ENCODE data around the gene CNFN.

CNFN gene

GRCh38 chr19:42394751-42395150 lies 4.7 kb upstream of the CNFN start:
- WGBS: 83% methylated on average over 8 of the region's 8 CpGs
- H4K91ac ChIP-seq (ENCODE audit: low read length): no peak overlapping the region
- H4K8ac ChIP-seq (ENCODE audit: low read length): no peak overlapping the region
- H3K4me1 ChIP-seq (ENCODE audit: control insufficient read depth, insufficient read depth, low read depth, low read length): peaks cover 13% of the 10 kb centered on the region
- DNase-seq: peak; percentile 34
- no peak overlapping the region for H2BK5ac ChIP-seq (ENCODE audit: low read depth, low read length, poor library complexity, severe bottlenecking)
- peaks cover 13% of the 10 kb centered on the region for H3K79me1 ChIP-seq (replicated peaks; ENCODE audit: low read length, poor library complexity, severe bottlenecking)
- no peak overlapping the region for H2AFZ ChIP-seq (ENCODE audit: low read depth, low read length)
- no peak overlapping the region for H3K27ac ChIP-seq (ENCODE audit: low read length, poor library complexity, severe bottlenecking)
- H3K9me3 ChIP-seq (ENCODE audit: control insufficient read depth, low read length): no peaks in the 10 kb centered on the region
- peaks cover 26 to 30% of the 10 kb centered on the region in 2 experiments for H3K27me3 ChIP-seq (ENCODE audit: control insufficient read depth in 1 of 2, insufficient read depth in 1 of 2, low read length in 2 of 2)
- H2BK120ac ChIP-seq (ENCODE audit: low read depth, low read length): no peak overlapping the region
- no peak overlapping the region for H3K9ac ChIP-seq (ENCODE audit: low read length)
- H2BK15ac ChIP-seq (ENCODE audit: low read depth, poor library complexity, severe bottlenecking): no peak overlapping the region
- no peak overlapping the region for H3K4ac ChIP-seq (ENCODE audit: low read depth in 1 of 2, low read length in 2 of 2)
- H2BK12ac ChIP-seq (ENCODE audit: low read length in 2 of 2): no peak overlapping the region
- no peak overlapping the region for H2AK5ac ChIP-seq (ENCODE audit: low read length, severe bottlenecking)
- no peak overlapping the region for H3K14ac ChIP-seq (ENCODE audit: low read length in 2 of 2)
- H3K4me3 ChIP-seq (ENCODE audit: insufficient read depth in 1 of 2, low read depth in 1 of 2, low read length in 2 of 2): no peak overlapping the region
- H3K36me3 ChIP-seq (ENCODE audit: control insufficient read depth in 1 of 2, insufficient read depth in 2 of 2, low read depth in 1 of 2, low read length in 2 of 2): no peaks in the 10 kb centered on the region
- H3K4me2 ChIP-seq (ENCODE audit: low read length, poor library complexity, severe bottlenecking): no peak overlapping the region
- no peak overlapping the region for H3K23ac ChIP-seq (ENCODE audit: low read length in 2 of 2)
- H3K18ac ChIP-seq (ENCODE audit: low read depth in 1 of 2, low read length in 2 of 2): no peak overlapping the region

GRCh38 chr19:42392165-42392564 lies 2.1 kb upstream of the CNFN start:
- Histone ChIP-seq H3K4me2 (ENCODE audit: low read length, poor library complexity, severe bottlenecking) (no peak overlapping the region), H3K4me3 (ENCODE audit: insufficient read depth in 1 of 2, low read depth in 1 of 2, low read length in 2 of 2) (no peak overlapping the region), H2AK5ac (ENCODE audit: low read length, severe bottlenecking) (no peak overlapping the region), H3K9me3 (ENCODE audit: control insufficient read depth, low read length) (no peaks in the 10 kb centered on the region), H3K23ac (ENCODE audit: low read length in 2 of 2) (no peak overlapping the region), H3K27me3 (ENCODE audit: control insufficient read depth in 1 of 2, insufficient read depth in 1 of 2, low read length in 2 of 2) (peaks cover 27 to 40% of the 10 kb centered on the region in 2 experiments), H3K4me1 (ENCODE audit: control insufficient read depth, insufficient read depth, low read depth, low read length) (peaks cover 7% of the 10 kb centered on the region), H3K79me1 (replicated peaks; ENCODE audit: low read length, poor library complexity, severe bottlenecking) (no peaks in the 10 kb centered on the region), H3K36me3 (ENCODE audit: control insufficient read depth in 1 of 2, insufficient read depth in 2 of 2, low read depth in 1 of 2, low read length in 2 of 2) (no peaks in the 10 kb centered on the region), H2BK5ac (ENCODE audit: low read depth, low read length, poor library complexity, severe bottlenecking) (no peak overlapping the region), H3K9ac (ENCODE audit: low read length) (no peak overlapping the region), H2BK120ac (ENCODE audit: low read depth, low read length) (no peak overlapping the region), H2AFZ (ENCODE audit: low read depth, low read length) (no peak overlapping the region), H3K27ac (ENCODE audit: low read length, poor library complexity, severe bottlenecking) (no peak overlapping the region), H2BK15ac (ENCODE audit: low read depth, poor library complexity, severe bottlenecking) (no peak overlapping the region), H4K91ac (ENCODE audit: low read length) (no peak overlapping the region), H3K4ac (ENCODE audit: low read depth in 1 of 2, low read length in 2 of 2) (no peak overlapping the region), H4K8ac (ENCODE audit: low read length) (no peak overlapping the region), H3K14ac (ENCODE audit: low read length in 2 of 2) (no peak overlapping the region), H3K18ac (ENCODE audit: low read depth in 1 of 2, low read length in 2 of 2) (no peak overlapping the region), H2BK12ac (ENCODE audit: low read length in 2 of 2) (no peak overlapping the region)
- DNase-seq: no peak
- WGBS: 53% methylated on average over 4 of the region's 4 CpGs

GRCh38 chr19:42388851-42389489 lies 1.1 kb downstream of the CNFN start:
- no peak overlapping the region for H2BK12ac ChIP-seq (ENCODE audit: low read length in 2 of 2)

GRCh38 chr19:42386974-42387707 lies 3.0 kb downstream of the CNFN start:
- WGBS: 3% methylated on average over 35 of the region's 48 CpGs
- Histone ChIP-seq H2BK120ac (ENCODE audit: low read depth, low read length) (no peak overlapping the region), H4K8ac (ENCODE audit: low read length) (peak overlapping the region; percentile 92), H3K4me1 (ENCODE audit: control insufficient read depth, insufficient read depth, low read depth, low read length) (peaks cover 7% of the 10 kb centered on the region), H3K79me1 (replicated peaks; ENCODE audit: low read length, poor library complexity, severe bottlenecking) (no peaks in the 10 kb centered on the region), H3K4me3 (ENCODE audit: insufficient read depth in 1 of 2, low read depth in 1 of 2, low read length in 2 of 2) (peak overlapping the region; percentile 58 to 75), H3K36me3 (ENCODE audit: control insufficient read depth in 1 of 2, insufficient read depth in 2 of 2, low read depth in 1 of 2, low read length in 2 of 2) (no peaks in the 10 kb centered on the region), H3K27ac (ENCODE audit: low read length, poor library complexity, severe bottlenecking) (no peak overlapping the region), H2AFZ (ENCODE audit: low read depth, low read length) (peak overlapping the region; percentile 99), H3K9me3 (ENCODE audit: control insufficient read depth, low read length) (no peaks in the 10 kb centered on the region), H3K4ac (ENCODE audit: low read depth in 1 of 2, low read length in 2 of 2) (no peak overlapping the region), H3K27me3 (ENCODE audit: control insufficient read depth in 1 of 2, insufficient read depth in 1 of 2, low read length in 2 of 2) (peaks cover 31 to 44% of the 10 kb centered on the region in 2 experiments), H4K91ac (ENCODE audit: low read length) (peak overlapping the region; percentile 88), H2BK15ac (ENCODE audit: low read depth, poor library complexity, severe bottlenecking) (peak overlapping the region; percentile 60), H3K18ac (ENCODE audit: low read depth in 1 of 2, low read length in 2 of 2) (peak overlapping the region; percentile 82 to 88), H3K14ac (ENCODE audit: low read length in 2 of 2) (peak overlapping the region in 1 of 2 experiments; percentile 97), H2BK12ac (ENCODE audit: low read length in 2 of 2) (peak overlapping the region; percentile 5 to 54), H3K9ac (ENCODE audit: low read length) (peak overlapping the region; percentile 64), H2BK5ac (ENCODE audit: low read depth, low read length, poor library complexity, severe bottlenecking) (no peak overlapping the region), H3K23ac (ENCODE audit: low read length in 2 of 2) (no peak overlapping the region), H3K4me2 (ENCODE audit: low read length, poor library complexity, severe bottlenecking) (peak overlapping the region; percentile 91), H2AK5ac (ENCODE audit: low read length, severe bottlenecking) (no peak overlapping the region)
- DNase-seq: peak; percentile 70

More at GRCh38 chr19:42388851-42389489, 1.1 kb downstream of the CNFN start:
- Histone ChIP-seq H3K4ac (ENCODE audit: low read depth in 1 of 2, low read length in 2 of 2) (no peak overlapping the region), H3K27ac (ENCODE audit: low read length, poor library complexity, severe bottlenecking) (no peak overlapping the region), H3K23ac (ENCODE audit: low read length in 2 of 2) (peak overlapping the region in 1 of 2 experiments; percentile 83), H3K4me2 (ENCODE audit: low read length, poor library complexity, severe bottlenecking) (no peak overlapping the region), H4K91ac (ENCODE audit: low read length) (no peak overlapping the region), H3K9me3 (ENCODE audit: control insufficient read depth, low read length) (no peaks in the 10 kb centered on the region), H3K36me3 (ENCODE audit: control insufficient read depth in 1 of 2, insufficient read depth in 2 of 2, low read depth in 1 of 2, low read length in 2 of 2) (no peaks in the 10 kb centered on the region), H3K27me3 (ENCODE audit: control insufficient read depth in 1 of 2, insufficient read depth in 1 of 2, low read length in 2 of 2) (peaks cover 27 to 40% of the 10 kb centered on the region in 2 experiments), H2BK120ac (ENCODE audit: low read depth, low read length) (no peak overlapping the region), H3K9ac (ENCODE audit: low read length) (no peak overlapping the region), H3K18ac (ENCODE audit: low read depth in 1 of 2, low read length in 2 of 2) (no peak overlapping the region), H3K4me1 (ENCODE audit: control insufficient read depth, insufficient read depth, low read depth, low read length) (peaks cover 7% of the 10 kb centered on the region), H2BK15ac (ENCODE audit: low read depth, poor library complexity, severe bottlenecking) (no peak overlapping the region), H3K14ac (ENCODE audit: low read length in 2 of 2) (peak overlapping the region in 1 of 2 experiments; percentile 85), H4K8ac (ENCODE audit: low read length) (no peak overlapping the region), H2BK5ac (ENCODE audit: low read depth, low read length, poor library complexity, severe bottlenecking) (no peak overlapping the region), H3K79me1 (replicated peaks; ENCODE audit: low read length, poor library complexity, severe bottlenecking) (no peaks in the 10 kb centered on the region), H2AFZ (ENCODE audit: low read depth, low read length) (no peak overlapping the region), H2AK5ac (ENCODE audit: low read length, severe bottlenecking) (no peak overlapping the region), H3K4me3 (ENCODE audit: insufficient read depth in 1 of 2, low read depth in 1 of 2, low read length in 2 of 2) (no peak overlapping the region)
- 85% methylated on average over 19 of the region's 20 CpGs for WGBS
- no peak for DNase-seq

Measured in mesenchymal stem cell (in vitro differentiated cells and primary cell).